Measurements from ENCODE around the gene EDC4. TPM values are rescaled to one million over a fixed set of nuclear protein-coding genes. Genes with fewer than 3 reads are reported as not detected.

EDC4 gene
- polyA plus RNA-seq, 1 donor from 2014 or later = 66.0 TPM

DNA sequence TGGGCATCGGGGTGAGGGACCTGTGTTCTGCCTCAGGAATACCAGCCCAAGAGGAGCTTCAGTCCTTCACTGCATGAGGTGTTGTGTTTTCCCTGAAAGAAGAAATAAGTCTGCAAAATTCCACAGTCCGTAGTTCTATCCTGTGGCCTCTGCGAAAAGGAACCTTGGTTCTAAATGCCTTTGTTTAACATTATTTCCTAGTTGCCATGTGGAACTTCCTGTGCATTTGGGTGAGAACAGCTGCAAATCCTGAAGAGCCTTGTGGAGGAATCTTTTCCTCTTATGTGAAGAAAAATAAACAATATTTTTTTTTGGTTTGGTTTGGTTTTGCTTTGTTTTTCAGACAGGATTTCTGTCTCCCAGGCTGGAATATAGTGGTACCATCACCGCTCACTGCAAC is 30.0 kb downstream of the EDC4 start:
- H3K27ac ChIP-seq (ENCODE audit: low read length) = no peak overlapping the region

DNA sequence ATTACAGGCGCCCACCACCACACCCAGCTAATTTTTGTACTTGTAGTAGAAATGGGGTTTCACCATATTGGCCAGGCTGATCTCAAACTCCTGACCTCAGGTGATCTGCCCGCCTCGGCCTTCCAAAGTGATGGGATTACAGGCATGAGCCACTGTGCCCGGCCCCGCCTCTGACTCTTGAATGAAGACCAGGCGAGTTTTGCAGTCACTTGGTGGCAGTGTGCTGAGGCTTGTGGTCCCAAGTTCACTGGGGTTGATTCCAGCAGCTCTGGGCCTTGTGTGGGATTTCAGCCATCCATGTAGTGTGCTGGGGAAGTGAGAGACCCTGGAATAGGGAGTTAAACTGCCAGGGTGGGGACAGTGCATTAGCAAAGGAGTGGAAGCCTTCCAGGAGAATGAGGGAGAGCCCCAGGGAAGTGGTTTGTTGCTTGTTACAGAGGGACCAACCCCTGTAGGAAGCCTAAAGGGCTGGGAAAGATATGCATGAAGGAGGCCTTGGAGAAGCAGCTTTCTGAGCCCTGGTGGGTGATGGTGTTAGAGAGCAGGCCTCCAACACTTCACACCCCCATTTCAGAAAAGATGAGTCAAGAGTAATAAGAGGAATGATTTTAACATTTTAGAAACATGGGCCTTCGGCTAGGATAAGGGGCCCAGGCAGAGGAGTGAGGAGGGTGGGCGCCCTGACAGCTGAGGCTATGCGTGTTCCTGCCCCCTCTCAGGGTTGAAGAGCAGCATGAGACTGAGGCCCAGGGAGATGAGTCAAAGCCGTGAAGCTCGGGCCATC is 34.7 kb downstream of the EDC4 start:
- H3K9me2 ChIP-seq (ENCODE audit: insufficient read depth, low read length) = no peaks in the 10 kb centered on the region
- H3K9me3 ChIP-seq (ENCODE audit: low read length) = no peaks in the 10 kb centered on the region
- no peaks in the 10 kb centered on the region for H3K79me2 ChIP-seq (replicated peaks; ENCODE audit: insufficient read depth, low read length)
- no peaks in the 10 kb centered on the region for H3F3A ChIP-seq (ENCODE audit: insufficient read depth, low read length, poor library complexity, severe bottlenecking)
- TF ChIP-seq RAD21 (conservative IDR thresholded peaks at IDR 0.05) = no peak
- no peak for TF ChIP-seq SMC3 (conservative IDR thresholded peaks at IDR 0.05; ENCODE audit: poor library complexity)
- TF ChIP-seq EZH2 (IDR thresholded peaks at IDR 0.05; ENCODE audit: borderline replicate concordance, insufficient read depth, low read length, poor library complexity, severe bottlenecking) = no peak
- TF ChIP-seq, protein P1, sequence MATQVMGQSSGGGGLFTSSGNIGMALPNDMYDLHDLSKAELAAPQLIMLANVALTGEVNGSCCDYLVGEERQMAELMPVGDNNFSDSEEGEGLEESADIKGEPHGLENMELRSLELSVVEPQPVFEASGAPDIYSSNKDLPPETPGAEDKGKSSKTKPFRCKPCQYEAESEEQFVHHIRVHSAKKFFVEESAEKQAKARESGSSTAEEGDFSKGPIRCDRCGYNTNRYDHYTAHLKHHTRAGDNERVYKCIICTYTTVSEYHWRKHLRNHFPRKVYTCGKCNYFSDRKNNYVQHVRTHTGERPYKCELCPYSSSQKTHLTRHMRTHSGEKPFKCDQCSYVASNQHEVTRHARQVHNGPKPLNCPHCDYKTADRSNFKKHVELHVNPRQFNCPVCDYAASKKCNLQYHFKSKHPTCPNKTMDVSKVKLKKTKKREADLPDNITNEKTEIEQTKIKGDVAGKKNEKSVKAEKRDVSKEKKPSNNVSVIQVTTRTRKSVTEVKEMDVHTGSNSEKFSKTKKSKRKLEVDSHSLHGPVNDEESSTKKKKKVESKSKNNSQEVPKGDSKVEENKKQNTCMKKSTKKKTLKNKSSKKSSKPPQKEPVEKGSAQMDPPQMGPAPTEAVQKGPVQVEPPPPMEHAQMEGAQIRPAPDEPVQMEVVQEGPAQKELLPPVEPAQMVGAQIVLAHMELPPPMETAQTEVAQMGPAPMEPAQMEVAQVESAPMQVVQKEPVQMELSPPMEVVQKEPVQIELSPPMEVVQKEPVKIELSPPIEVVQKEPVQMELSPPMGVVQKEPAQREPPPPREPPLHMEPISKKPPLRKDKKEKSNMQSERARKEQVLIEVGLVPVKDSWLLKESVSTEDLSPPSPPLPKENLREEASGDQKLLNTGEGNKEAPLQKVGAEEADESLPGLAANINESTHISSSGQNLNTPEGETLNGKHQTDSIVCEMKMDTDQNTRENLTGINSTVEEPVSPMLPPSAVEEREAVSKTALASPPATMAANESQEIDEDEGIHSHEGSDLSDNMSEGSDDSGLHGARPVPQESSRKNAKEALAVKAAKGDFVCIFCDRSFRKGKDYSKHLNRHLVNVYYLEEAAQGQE (IDR thresholded peaks at IDR 0.05; ENCODE audit: borderline replicate concordance) = no peak
- no peak for TF ChIP-seq POLR2AphosphoS5 (IDR thresholded peaks at IDR 0.05)
- no peak for TF ChIP-seq TAF1 (IDR thresholded peaks at IDR 0.05; ENCODE audit: low read depth)
- no peak for TF ChIP-seq EP300 (conservative IDR thresholded peaks at IDR 0.05; ENCODE audit: poor library complexity, severe bottlenecking)
- no peak for TF ChIP-seq MXI1 (conservative IDR thresholded peaks at IDR 0.05; ENCODE audit: poor library complexity, severe bottlenecking)
- TF ChIP-seq, protein P2, sequence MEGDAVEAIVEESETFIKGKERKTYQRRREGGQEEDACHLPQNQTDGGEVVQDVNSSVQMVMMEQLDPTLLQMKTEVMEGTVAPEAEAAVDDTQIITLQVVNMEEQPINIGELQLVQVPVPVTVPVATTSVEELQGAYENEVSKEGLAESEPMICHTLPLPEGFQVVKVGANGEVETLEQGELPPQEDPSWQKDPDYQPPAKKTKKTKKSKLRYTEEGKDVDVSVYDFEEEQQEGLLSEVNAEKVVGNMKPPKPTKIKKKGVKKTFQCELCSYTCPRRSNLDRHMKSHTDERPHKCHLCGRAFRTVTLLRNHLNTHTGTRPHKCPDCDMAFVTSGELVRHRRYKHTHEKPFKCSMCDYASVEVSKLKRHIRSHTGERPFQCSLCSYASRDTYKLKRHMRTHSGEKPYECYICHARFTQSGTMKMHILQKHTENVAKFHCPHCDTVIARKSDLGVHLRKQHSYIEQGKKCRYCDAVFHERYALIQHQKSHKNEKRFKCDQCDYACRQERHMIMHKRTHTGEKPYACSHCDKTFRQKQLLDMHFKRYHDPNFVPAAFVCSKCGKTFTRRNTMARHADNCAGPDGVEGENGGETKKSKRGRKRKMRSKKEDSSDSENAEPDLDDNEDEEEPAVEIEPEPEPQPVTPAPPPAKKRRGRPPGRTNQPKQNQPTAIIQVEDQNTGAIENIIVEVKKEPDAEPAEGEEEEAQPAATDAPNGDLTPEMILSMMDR (IDR thresholded peaks at IDR 0.05; ENCODE audit: poor library complexity, severe bottlenecking) = no peak
- H3K27ac ChIP-seq (ENCODE audit: low read length) = no peak overlapping the region
- no peak overlapping the region for H3K4me2 ChIP-seq (ENCODE audit: low read length)
- no peak overlapping the region for H2AFZ ChIP-seq (ENCODE audit: low read depth, low read length)
- no peaks in the 10 kb centered on the region for H4K20me1 ChIP-seq (ENCODE audit: insufficient read depth)
- H3K9ac ChIP-seq (ENCODE audit: low read length) = no peak overlapping the region
- H3K27me3 ChIP-seq (ENCODE audit: insufficient read depth, low read depth, low read length) = no peaks in the 10 kb centered on the region
- no peaks in the 10 kb centered on the region for H3K36me3 ChIP-seq (ENCODE audit: insufficient read depth, low read length)
- H3K4me3 ChIP-seq (ENCODE audit: low read length) = no peak overlapping the region

More for the DNA sequence above, 30.0 kb downstream of the EDC4 start:
- Histone ChIP-seq H3K27me3 (ENCODE audit: insufficient read depth, low read depth, low read length) (no peaks in the 10 kb centered on the region), H3F3A (ENCODE audit: insufficient read depth, low read length, poor library complexity, severe bottlenecking) (no peaks in the 10 kb centered on the region), H3K9me3 (ENCODE audit: low read length) (no peaks in the 10 kb centered on the region), H3K4me3 (ENCODE audit: low read length) (no peak overlapping the region), H3K36me3 (ENCODE audit: insufficient read depth, low read length) (no peaks in the 10 kb centered on the region), H3K9me2 (ENCODE audit: insufficient read depth, low read length) (no peaks in the 10 kb centered on the region), H3K9ac (ENCODE audit: low read length) (no peak overlapping the region), H3K4me2 (ENCODE audit: low read length) (no peak overlapping the region), H3K79me2 (replicated peaks; ENCODE audit: insufficient read depth, low read length) (no peaks in the 10 kb centered on the region), H2AFZ (ENCODE audit: low read depth, low read length) (no peak overlapping the region), H4K20me1 (ENCODE audit: insufficient read depth) (no peaks in the 10 kb centered on the region)
- no peak for TF ChIP-seq POLR2AphosphoS5 (IDR thresholded peaks at IDR 0.05)
- no peak for TF ChIP-seq EZH2 (IDR thresholded peaks at IDR 0.05; ENCODE audit: borderline replicate concordance, insufficient read depth, low read length, poor library complexity, severe bottlenecking)
- TF ChIP-seq, protein P2 (IDR thresholded peaks at IDR 0.05; ENCODE audit: poor library complexity, severe bottlenecking) = no peak

Data from neural cell (in vitro differentiated cells).